Inferior parietal cortex (tissue), 1 donor: Measurements from ENCODE around the gene TWSG1.
"Not testable (repeated sequence)": the region's sequence is repeated elsewhere in the genome, so short reads cannot be mapped to it uniquely, and the experiment has no call there.

Experiments used
- DNase-seq: peaks from one replicate; pipeline ENCODE4 v3.0.0-alpha.2; 2016; ENCODE audit errors: extremely low spot score

The TWSG1 gene

GRCh38 chr18:9426753-9427152 is 92.2 kb downstream of the TWSG1 start:
- DNase-seq, result no peak

GRCh38 chr18:9428301-9428706 is 93.7 kb downstream of the TWSG1 start:
- DNase-seq, result no peak

GRCh38 chr18:9428862-9429661 is 94.5 kb downstream of the TWSG1 start:
- DNase-seq, result no peak

GRCh38 chr18:9429662-9429993 is 95.1 kb downstream of the TWSG1 start:
- DNase-seq, result no peak

- not testable (repeated sequence) for DNase-seq
Observed at GRCh38 chr18:9430315-9430714, 95.7 kb downstream of the TWSG1 start.

- DNase-seq, result no peak
Observed at GRCh38 chr18:9431296-9431695, 96.7 kb downstream of the TWSG1 start.

- DNase-seq, result not testable (repeated sequence)
Observed at GRCh38 chr18:9433122-9433521, 98.5 kb downstream of the TWSG1 start.

GRCh38 chr18:9433671-9434121 is 99.1 kb downstream of the TWSG1 start:
- DNase-seq, result no peak

- no peak for DNase-seq
Observed at GRCh38 chr18:9434122-9434701, 99.6 kb downstream of the TWSG1 start.

GRCh38 chr18:9435041-9435440 is 100.5 kb downstream of the TWSG1 start:
- no peak for DNase-seq

GRCh38 chr18:9436206-9436929 is 101.8 kb downstream of the TWSG1 start:
- no peak for DNase-seq

- DNase-seq, result no peak
Observed at GRCh38 chr18:9437021-9437437, 102.5 kb downstream of the TWSG1 start.

- DNase-seq, result no peak
Observed at GRCh38 chr18:9437672-9438071, 103.1 kb downstream of the TWSG1 start.

GRCh38 chr18:9441061-9441460 is 106.5 kb downstream of the TWSG1 start:
- no peak for DNase-seq

- no peak for DNase-seq
Observed at GRCh38 chr18:9444549-9444948, 110.0 kb downstream of the TWSG1 start.

- no peak for DNase-seq
Observed at GRCh38 chr18:9446839-9447238, 112.3 kb downstream of the TWSG1 start.

- DNase-seq, result no peak
Observed at GRCh38 chr18:9447334-9447733, 112.8 kb downstream of the TWSG1 start.

GRCh38 chr18:9449600-9450414 is 115.2 kb downstream of the TWSG1 start:
- no peak for DNase-seq

GRCh38 chr18:9450920-9451319 is 116.3 kb downstream of the TWSG1 start:
- not testable (repeated sequence) for DNase-seq
